A549 (cell line): ENCODE data around the gene SRPK1. TPM values are rescaled to one million over a fixed set of nuclear protein-coding genes. Genes with fewer than 3 reads are reported as not detected.

Source experiments
- ATAC-seq, 2 experiments: fragments of 200-7000 bp in 1 of 2; fragments of >200 bp in 1 of 2; cut with Nextera tagmentation in 1 of 2; cut with Tn5 transposase in 1 of 2; 3 replicates each; pipeline versions ENCODE4 v1.8.0 to v1.9.1; 2018 to 2020; ENCODE audit warnings: mild to moderate bottlenecking in 1 of 2, moderate library complexity in 1 of 2
- CTCF ChIA-PET: fragments of 300-600 bp; sonication (Branson Sonifier 250); formaldehyde crosslinking; extraction: SDS; loops from one replicate; lab custom pipeline; 2021; ENCODE audit warnings: antibody characterized with exemption, inconsistent platforms; lab: Yijun Ruan, JAX
- POLR2A ChIA-PET: fragments of 350-600 bp; formaldehyde crosslinking; extraction: SDS; loops from one replicate; lab custom pipeline; 2021; ENCODE audit warnings: antibody characterized with exemption, inconsistent platforms; lab: Yijun Ruan, JAX
- DNase-seq, 2 experiments: peaks; one replicate each; pipeline versions ENCODE4 v3.0.0 to v3.0.0-alpha.2; 2011 to 2016; ENCODE audit warnings: low read depth in 1 of 2, low spot score in 1 of 2
- FAIRE-seq: peaks from 2 replicates; lab custom pipeline; 2011; peaks lifted over from hg19 to GRCh38; lab: Jason Lieb, UNC
- H3K27ac ChIP-seq, 2 experiments: fragments of >200 bp; sonication (Bioruptor Twin); formaldehyde crosslinking; 3 replicates each; pipeline ENCODE4 v1.5.1; 2016 to 2017
- H3K4me1 ChIP-seq: fragments of >200 bp; sonication (Bioruptor Twin); formaldehyde crosslinking; 3 replicates; pipeline ENCODE4 v1.6.1; 2016
- H3K4me2 ChIP-seq: fragments of >200 bp; sonication (Bioruptor Twin); formaldehyde crosslinking; 3 replicates; pipeline ENCODE4 v1.6.1; 2016
- H3K4me3 ChIP-seq: fragments of >200 bp; sonication (Bioruptor Twin); formaldehyde crosslinking; 3 replicates; pipeline ENCODE4 v1.5.1; 2016
- H3K9me3 ChIP-seq: fragments of >200 bp; sonication (Bioruptor Twin); formaldehyde crosslinking; 3 replicates; pipeline ENCODE4 v1.6.1; 2016
- BHLHE40 ChIP-seq: IDR thresholded peaks from 2 replicates; pipeline ENCODE4 v1.6.1; 2012; ENCODE audit warnings: low read depth, low read length, inconsistent platforms
- CEBPB ChIP-seq, 2 experiments: fragments of >200 bp in 1 of 2; sonication (Bioruptor Twin) in 1 of 2; formaldehyde crosslinking in 1 of 2; IDR thresholded peaks; 2 replicates each; pipeline ENCODE4 v1.6.1; 2012 to 2016
- CHD4 ChIP-seq: fragments of 200-600 bp; sonication (generic); IDR thresholded peaks from 2 replicates; pipeline ENCODE4 v1.6.1; 2016; ENCODE audit warnings: antibody characterized with exemption, mild to moderate bottlenecking, borderline replicate concordance
- EHF ChIP-seq: fragments of 250-450 bp; sonication (Bioruptor Pico); IDR thresholded peaks from 2 replicates; pipeline ENCODE4 v1.5.0; 2020; ENCODE audit warnings: mild to moderate bottlenecking
- EHMT2 ChIP-seq: fragments of 200-600 bp; sonication (generic); IDR thresholded peaks from 2 replicates; pipeline ENCODE4 v1.6.1; 2016; ENCODE audit warnings: antibody characterized with exemption, low read depth, mild to moderate bottlenecking, moderate library complexity
- EP300 ChIP-seq, 2 experiments: fragments of >200 bp; sonication (Bioruptor Twin); formaldehyde crosslinking; IDR thresholded peaks; 2 replicates in 1 of 2; 3 replicates in 1 of 2; pipeline ENCODE4 v1.6.1; 2016 to 2017
- ESRRA ChIP-seq: fragments of 150-350 bp; IDR thresholded peaks from 2 replicates; pipeline ENCODE4 v1.6.1; 2014; ENCODE audit warnings: mild to moderate bottlenecking, low read length, borderline replicate concordance
- FOSB ChIP-seq: fragments of 250-450 bp; sonication (Bioruptor Pico); IDR thresholded peaks from 2 replicates; pipeline ENCODE4 v1.5.0; 2020; ENCODE audit warnings: mild to moderate bottlenecking, moderate library complexity
- FOSL2 ChIP-seq, 2 experiments: fragments of 450-650 bp in 1 of 2; fragments of >200 bp in 1 of 2; sonication (Bioruptor Twin) in 1 of 2; formaldehyde crosslinking; IDR thresholded peaks; 2 replicates each; pipeline versions ENCODE4 v1.5.0 to v1.6.1; 2016 to 2020; ENCODE audit warnings: mild to moderate bottlenecking in 1 of 2, moderate library complexity in 1 of 2
- FOXS1 ChIP-seq: fragments of 250-450 bp; sonication (Bioruptor Pico); IDR thresholded peaks from 2 replicates; pipeline ENCODE4 v1.5.0; 2020; ENCODE audit warnings: mild to moderate bottlenecking, moderate library complexity
- HOXA7 ChIP-seq: fragments of 250-450 bp; sonication (Bioruptor Pico); IDR thresholded peaks from 2 replicates; pipeline ENCODE4 v1.5.0; 2020; ENCODE audit warnings: mild to moderate bottlenecking, moderate library complexity
- KDM1A ChIP-seq: fragments of 200-600 bp; sonication (generic); IDR thresholded peaks from 2 replicates; pipeline ENCODE4 v1.6.1; 2016; ENCODE audit warnings: low read depth, mild to moderate bottlenecking
- KDM5A ChIP-seq: fragments of 200-600 bp; sonication (generic); IDR thresholded peaks from 2 replicates; pipeline ENCODE4 v1.6.1; 2016; ENCODE audit warnings: antibody characterized with exemption, mild to moderate bottlenecking
- MAFK ChIP-seq: fragments of 450-650 bp; IDR thresholded peaks from 2 replicates; pipeline ENCODE4 v1.6.1; 2014; ENCODE audit not compliant: partially characterized antibody
- MYC ChIP-seq: IDR thresholded peaks from 2 replicates; pipeline ENCODE4 v1.6.1; 2012; ENCODE audit warnings: mild to moderate bottlenecking, inconsistent platforms, low read length, improper control_type of control experiment, borderline replicate concordance
- NFE2L2 ChIP-seq: fragments of 150-350 bp; conservative IDR thresholded peaks from 2 replicates; pipeline ENCODE4 v1.6.1; 2014; ENCODE audit warnings: low read length
- POLR2AphosphoS2 ChIP-seq: conservative IDR thresholded peaks from 2 replicates; pipeline ENCODE4 v1.6.1; 2012; ENCODE audit warnings: low read length, improper control_type of control experiment, inconsistent platforms
- RCOR1 ChIP-seq: fragments of 150-350 bp; IDR thresholded peaks from 2 replicates; pipeline ENCODE4 v1.6.1; 2014; ENCODE audit warnings: antibody characterized with exemption, low read length, low read depth
- SREBF2 ChIP-seq: fragments of 450-650 bp; IDR thresholded peaks from 2 replicates; pipeline ENCODE4 v1.6.1; 2014; ENCODE audit warnings: mild to moderate bottlenecking, moderate library complexity
- TP53 ChIP-seq: fragments of 250-450 bp; sonication (Bioruptor Pico); IDR thresholded peaks from 2 replicates; pipeline ENCODE4 v1.5.0; 2021; ENCODE audit warnings: mild to moderate bottlenecking, moderate library complexity
- ZFP36 ChIP-seq: fragments of 450-650 bp; IDR thresholded peaks from 2 replicates; pipeline ENCODE4 v1.6.1; 2014; ENCODE audit warnings: borderline replicate concordance; ENCODE audit not compliant: partially characterized antibody
- WGBS: methylation state at CpG from one replicate; pipeline ENCODE4 v1.1.6; 2017; ENCODE audit errors: missing lambda C conversion rate; 5-methylcytosine and 5-hydroxymethylcytosine counted together
- polyA plus RNA-seq, 4 experiments: library from polyadenylated mRNA; depleted of rRNA in 3 of 4; stranded (reverse); fragments of >200 nt; fragmentation: RNase III in 1 of 4; extraction: RNeasy Plus Mini Kit Qiagen cat#74134 plus additional on column Dnase treatment in 1 of 4; gene quantifications; 2 replicates in 3 of 4; 3 replicates in 1 of 4; pipeline ENCODE4 v1.2.3, GENCODE V29; 2011 to 2017
- TF ChIP-seq, protein P1 (sequence below): fragments of 250-450 bp; sonication (Bioruptor Pico); IDR thresholded peaks from 2 replicates; pipeline ENCODE4 v1.5.0; 2021; ENCODE audit warnings: mild to moderate bottlenecking, moderate library complexity, borderline replicate concordance
- TF ChIP-seq, protein P2 (sequence below): IDR thresholded peaks from 2 replicates; pipeline ENCODE4 v1.6.1; 2012
- TF ChIP-seq, protein P3 (sequence below): fragments of >200 bp; sonication (Bioruptor Twin); formaldehyde crosslinking; IDR thresholded peaks from 3 replicates; pipeline ENCODE4 v1.5.1; 2016
- TF ChIP-seq, protein P4 (sequence below): fragments of 450-650 bp; IDR thresholded peaks from 2 replicates; pipeline ENCODE4 v1.6.1; 2014; ENCODE audit warnings: antibody characterized with exemption
- TF ChIP-seq, protein P5 (sequence below): IDR thresholded peaks from 2 replicates; pipeline ENCODE4 v1.6.1; 2012
- TF ChIP-seq, protein P6 (sequence below): fragments of 200-600 bp; sonication (generic); IDR thresholded peaks from 2 replicates; pipeline ENCODE4 v1.6.1; 2016; ENCODE audit warnings: antibody characterized with exemption, mild to moderate bottlenecking, moderate library complexity
- TF ChIP-seq, protein P7 (sequence below): fragments of >200 bp; sonication (Bioruptor Twin); formaldehyde crosslinking; IDR thresholded peaks from 3 replicates; pipeline ENCODE4 v1.6.1; 2016

Gene SRPK1
- polyA plus RNA-seq, 2 of the 4 experiments (the other 2 are of a cell fraction): 46.9 to 65.9 TPM

DNA sequence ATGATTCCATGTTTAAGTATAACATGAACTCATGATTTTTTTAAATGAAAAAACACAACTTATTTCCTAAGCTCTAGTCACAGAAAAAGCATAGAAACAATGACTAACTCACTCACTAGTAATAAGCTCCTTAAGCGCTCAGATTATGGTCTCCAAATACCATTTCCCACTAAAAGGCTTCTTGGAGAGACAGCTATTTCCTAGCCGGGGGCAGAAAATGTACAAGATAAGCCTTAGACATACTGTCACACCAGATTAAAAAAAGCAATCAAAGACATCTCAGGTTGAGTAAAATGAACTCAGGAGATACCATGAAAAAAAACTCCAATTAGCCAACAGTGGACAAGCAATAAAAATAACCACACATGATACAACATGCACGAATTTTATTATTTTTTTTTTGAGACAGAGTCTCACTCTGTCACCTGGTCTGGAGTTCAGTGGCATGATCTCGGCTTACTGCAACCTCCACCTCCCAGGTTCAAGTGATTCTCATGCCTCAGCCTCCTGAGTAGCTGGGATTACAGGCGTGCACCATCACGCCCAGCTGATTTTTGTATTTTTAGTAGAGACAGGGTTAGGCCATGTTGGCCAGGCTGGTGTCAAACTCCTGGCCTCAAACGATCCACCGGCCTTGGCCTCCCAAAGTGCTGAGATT is 14.9 kb downstream of the SRPK1 start:
- CTCF ChIA-PET: no interaction called here
- 85% methylated on average over 8 of the region's 8 CpGs for WGBS
- POLR2A ChIA-PET: no interaction called here

DNA sequence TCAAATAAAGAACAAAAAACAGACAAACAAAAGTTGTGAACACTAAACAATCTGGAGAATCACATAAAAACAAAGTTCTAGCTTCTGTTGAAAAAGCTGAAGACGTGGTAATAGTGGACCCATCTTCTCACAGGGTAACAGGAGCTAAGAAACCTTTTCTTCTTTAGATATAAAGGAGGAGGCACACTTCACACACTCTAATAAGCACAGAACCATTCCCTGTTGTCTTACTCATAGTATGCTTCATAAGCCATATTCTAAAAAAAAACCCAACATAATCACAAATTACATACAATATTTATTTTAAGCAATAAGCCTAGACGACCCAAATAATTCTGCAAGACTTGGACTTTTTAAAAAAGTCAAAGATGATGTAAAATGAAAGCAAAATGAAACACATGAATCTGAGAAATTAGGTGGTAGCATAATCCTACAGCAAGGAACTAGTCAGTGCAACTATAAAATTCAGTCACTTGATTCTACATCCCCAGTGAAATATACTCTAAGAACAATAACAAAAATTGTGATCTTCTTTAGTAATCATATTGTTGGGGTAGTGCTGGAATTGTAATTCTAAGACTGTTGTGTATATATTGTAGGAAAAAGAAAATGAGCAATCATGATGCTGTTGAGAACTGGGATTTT is 15.6 kb downstream of the SRPK1 start:
- 65% methylated on average over 2 of the region's 2 CpGs for WGBS
- no peak for FAIRE-seq
- no peak overlapping the region for H3K27ac ChIP-seq
- peaks cover 13% of the 10 kb centered on the region for H3K9me3 ChIP-seq
- ATAC-seq: no peak
- no peak overlapping the region for H3K4me2 ChIP-seq
- no peak overlapping the region for H3K4me3 ChIP-seq
- POLR2A ChIA-PET: no interaction called here
- no peaks in the 10 kb centered on the region for H3K4me1 ChIP-seq
- no peak for DNase-seq
- CTCF ChIA-PET: no interaction called here
- TF ChIP-seq FOSL2 (IDR thresholded peaks at IDR 0.05) (no peak), FOSL2 (CRISPR knock-in tag; IDR thresholded peaks at IDR 0.05) (no peak), HOXA7 (CRISPR knock-in tag) (no peak), NFE2L2 (no peak), CHD4 (no peak), ESRRA (no peak), POLR2AphosphoS2 (no peak), KDM1A (no peak), CEBPB (IDR thresholded peaks at IDR 0.05) (no peak)
- TF ChIP-seq, protein P1, sequence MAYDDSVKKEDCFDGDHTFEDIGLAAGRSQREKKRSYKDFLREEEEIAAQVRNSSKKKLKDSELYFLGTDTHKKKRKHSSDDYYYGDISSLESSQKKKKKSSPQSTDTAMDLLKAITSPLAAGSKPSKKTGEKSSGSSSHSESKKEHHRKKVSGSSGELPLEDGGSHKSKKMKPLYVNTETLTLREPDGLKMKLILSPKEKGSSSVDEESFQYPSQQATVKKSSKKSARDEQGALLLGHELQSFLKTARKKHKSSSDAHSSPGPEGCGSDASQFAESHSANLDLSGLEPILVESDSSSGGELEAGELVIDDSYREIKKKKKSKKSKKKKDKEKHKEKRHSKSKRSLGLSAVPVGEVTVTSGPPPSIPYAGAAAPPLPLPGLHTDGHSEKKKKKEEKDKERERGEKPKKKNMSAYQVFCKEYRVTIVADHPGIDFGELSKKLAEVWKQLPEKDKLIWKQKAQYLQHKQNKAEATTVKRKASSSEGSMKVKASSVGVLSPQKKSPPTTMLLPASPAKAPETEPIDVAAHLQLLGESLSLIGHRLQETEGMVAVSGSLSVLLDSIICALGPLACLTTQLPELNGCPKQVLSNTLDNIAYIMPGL (CRISPR knock-in tag): no peak
- TF ChIP-seq, protein P2, sequence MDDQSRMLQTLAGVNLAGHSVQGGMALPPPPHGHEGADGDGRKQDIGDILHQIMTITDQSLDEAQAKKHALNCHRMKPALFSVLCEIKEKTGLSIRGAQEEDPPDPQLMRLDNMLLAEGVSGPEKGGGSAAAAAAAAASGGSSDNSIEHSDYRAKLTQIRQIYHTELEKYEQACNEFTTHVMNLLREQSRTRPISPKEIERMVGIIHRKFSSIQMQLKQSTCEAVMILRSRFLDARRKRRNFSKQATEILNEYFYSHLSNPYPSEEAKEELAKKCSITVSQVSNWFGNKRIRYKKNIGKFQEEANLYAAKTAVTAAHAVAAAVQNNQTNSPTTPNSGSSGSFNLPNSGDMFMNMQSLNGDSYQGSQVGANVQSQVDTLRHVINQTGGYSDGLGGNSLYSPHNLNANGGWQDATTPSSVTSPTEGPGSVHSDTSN: no peak

More for the DNA sequence above, 14.9 kb downstream of the SRPK1 start:
- H3K4me3 ChIP-seq: no peak overlapping the region
- FAIRE-seq (no peak), DNase-seq (no peak), ATAC-seq (no peak)
- no peak overlapping the region for H3K27ac ChIP-seq
- H3K9me3 ChIP-seq: peaks cover 17% of the 10 kb centered on the region
- no peaks in the 10 kb centered on the region for H3K4me1 ChIP-seq
- H3K4me2 ChIP-seq: no peak overlapping the region
- TF ChIP-seq ZFP36 (no peak), TP53 (CRISPR knock-in tag) (no peak), POLR2AphosphoS2 (no peak), EHMT2 (no peak), FOSB (CRISPR knock-in tag) (no peak), SREBF2 (no peak), RCOR1 (no peak), EP300 (IDR thresholded peaks at IDR 0.05) (no peak), BHLHE40 (no peak), MAFK (no peak), KDM5A (no peak), EHF (CRISPR knock-in tag) (no peak), FOXS1 (CRISPR knock-in tag) (no peak), MYC (no peak)
- TF ChIP-seq, protein P3, sequence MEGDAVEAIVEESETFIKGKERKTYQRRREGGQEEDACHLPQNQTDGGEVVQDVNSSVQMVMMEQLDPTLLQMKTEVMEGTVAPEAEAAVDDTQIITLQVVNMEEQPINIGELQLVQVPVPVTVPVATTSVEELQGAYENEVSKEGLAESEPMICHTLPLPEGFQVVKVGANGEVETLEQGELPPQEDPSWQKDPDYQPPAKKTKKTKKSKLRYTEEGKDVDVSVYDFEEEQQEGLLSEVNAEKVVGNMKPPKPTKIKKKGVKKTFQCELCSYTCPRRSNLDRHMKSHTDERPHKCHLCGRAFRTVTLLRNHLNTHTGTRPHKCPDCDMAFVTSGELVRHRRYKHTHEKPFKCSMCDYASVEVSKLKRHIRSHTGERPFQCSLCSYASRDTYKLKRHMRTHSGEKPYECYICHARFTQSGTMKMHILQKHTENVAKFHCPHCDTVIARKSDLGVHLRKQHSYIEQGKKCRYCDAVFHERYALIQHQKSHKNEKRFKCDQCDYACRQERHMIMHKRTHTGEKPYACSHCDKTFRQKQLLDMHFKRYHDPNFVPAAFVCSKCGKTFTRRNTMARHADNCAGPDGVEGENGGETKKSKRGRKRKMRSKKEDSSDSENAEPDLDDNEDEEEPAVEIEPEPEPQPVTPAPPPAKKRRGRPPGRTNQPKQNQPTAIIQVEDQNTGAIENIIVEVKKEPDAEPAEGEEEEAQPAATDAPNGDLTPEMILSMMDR: no peak
- TF ChIP-seq, protein P4, sequence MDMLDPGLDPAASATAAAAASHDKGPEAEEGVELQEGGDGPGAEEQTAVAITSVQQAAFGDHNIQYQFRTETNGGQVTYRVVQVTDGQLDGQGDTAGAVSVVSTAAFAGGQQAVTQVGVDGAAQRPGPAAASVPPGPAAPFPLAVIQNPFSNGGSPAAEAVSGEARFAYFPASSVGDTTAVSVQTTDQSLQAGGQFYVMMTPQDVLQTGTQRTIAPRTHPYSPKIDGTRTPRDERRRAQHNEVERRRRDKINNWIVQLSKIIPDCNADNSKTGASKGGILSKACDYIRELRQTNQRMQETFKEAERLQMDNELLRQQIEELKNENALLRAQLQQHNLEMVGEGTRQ: no peak
- TF ChIP-seq, protein P5, sequence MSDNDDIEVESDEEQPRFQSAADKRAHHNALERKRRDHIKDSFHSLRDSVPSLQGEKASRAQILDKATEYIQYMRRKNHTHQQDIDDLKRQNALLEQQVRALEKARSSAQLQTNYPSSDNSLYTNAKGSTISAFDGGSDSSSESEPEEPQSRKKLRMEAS: no peak
- TF ChIP-seq, protein P6, sequence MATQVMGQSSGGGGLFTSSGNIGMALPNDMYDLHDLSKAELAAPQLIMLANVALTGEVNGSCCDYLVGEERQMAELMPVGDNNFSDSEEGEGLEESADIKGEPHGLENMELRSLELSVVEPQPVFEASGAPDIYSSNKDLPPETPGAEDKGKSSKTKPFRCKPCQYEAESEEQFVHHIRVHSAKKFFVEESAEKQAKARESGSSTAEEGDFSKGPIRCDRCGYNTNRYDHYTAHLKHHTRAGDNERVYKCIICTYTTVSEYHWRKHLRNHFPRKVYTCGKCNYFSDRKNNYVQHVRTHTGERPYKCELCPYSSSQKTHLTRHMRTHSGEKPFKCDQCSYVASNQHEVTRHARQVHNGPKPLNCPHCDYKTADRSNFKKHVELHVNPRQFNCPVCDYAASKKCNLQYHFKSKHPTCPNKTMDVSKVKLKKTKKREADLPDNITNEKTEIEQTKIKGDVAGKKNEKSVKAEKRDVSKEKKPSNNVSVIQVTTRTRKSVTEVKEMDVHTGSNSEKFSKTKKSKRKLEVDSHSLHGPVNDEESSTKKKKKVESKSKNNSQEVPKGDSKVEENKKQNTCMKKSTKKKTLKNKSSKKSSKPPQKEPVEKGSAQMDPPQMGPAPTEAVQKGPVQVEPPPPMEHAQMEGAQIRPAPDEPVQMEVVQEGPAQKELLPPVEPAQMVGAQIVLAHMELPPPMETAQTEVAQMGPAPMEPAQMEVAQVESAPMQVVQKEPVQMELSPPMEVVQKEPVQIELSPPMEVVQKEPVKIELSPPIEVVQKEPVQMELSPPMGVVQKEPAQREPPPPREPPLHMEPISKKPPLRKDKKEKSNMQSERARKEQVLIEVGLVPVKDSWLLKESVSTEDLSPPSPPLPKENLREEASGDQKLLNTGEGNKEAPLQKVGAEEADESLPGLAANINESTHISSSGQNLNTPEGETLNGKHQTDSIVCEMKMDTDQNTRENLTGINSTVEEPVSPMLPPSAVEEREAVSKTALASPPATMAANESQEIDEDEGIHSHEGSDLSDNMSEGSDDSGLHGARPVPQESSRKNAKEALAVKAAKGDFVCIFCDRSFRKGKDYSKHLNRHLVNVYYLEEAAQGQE: no peak
- TF ChIP-seq, protein P7, sequence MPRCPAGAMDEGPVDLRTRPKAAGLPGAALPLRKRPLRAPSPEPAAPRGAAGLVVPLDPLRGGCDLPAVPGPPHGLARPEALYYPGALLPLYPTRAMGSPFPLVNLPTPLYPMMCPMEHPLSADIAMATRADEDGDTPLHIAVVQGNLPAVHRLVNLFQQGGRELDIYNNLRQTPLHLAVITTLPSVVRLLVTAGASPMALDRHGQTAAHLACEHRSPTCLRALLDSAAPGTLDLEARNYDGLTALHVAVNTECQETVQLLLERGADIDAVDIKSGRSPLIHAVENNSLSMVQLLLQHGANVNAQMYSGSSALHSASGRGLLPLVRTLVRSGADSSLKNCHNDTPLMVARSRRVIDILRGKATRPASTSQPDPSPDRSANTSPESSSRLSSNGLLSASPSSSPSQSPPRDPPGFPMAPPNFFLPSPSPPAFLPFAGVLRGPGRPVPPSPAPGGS: no peak
